ENCODE measurements around the gene BHLHE23. TPM values are rescaled to one million over a fixed set of nuclear protein-coding genes. Genes with fewer than 3 reads are reported as not detected.

BHLHE23 gene
- total RNA-seq, 1 donor from 2014 or later, result not detected

GRCh38 chr20:63017076-63017825 is 10.5 kb upstream of the BHLHE23 start:
- no peak for TF ChIP-seq POLR2A (IDR thresholded peaks at IDR 0.05)
- TF ChIP-seq POLR2AphosphoS5 (IDR thresholded peaks at IDR 0.05; ENCODE audit: insufficient read depth in 1 of 2, low read depth in 1 of 2), result no peak
- no peak for TF ChIP-seq CTCF (IDR thresholded peaks at IDR 0.05)
- H3K27me3 ChIP-seq, result no peaks in the 10 kb centered on the region
- intact Hi-C loops (cut with DNase I), result no loop called here
- no peaks in the 10 kb centered on the region for H3K4me1 ChIP-seq
- H3K4me3 ChIP-seq, result no peak overlapping the region
- H3K27ac ChIP-seq, result no peak overlapping the region
- DNase-seq (ENCODE audit: extremely low spot score in 2 of 2), result no peak
- no peaks in the 10 kb centered on the region for H3K36me3 ChIP-seq
- no peaks in the 10 kb centered on the region for H3K9me3 ChIP-seq

- TF ChIP-seq POLR2AphosphoS5 (IDR thresholded peaks at IDR 0.05; ENCODE audit: insufficient read depth in 1 of 2, low read depth in 1 of 2), result no peak
- TF ChIP-seq CTCF (IDR thresholded peaks at IDR 0.05), result no peak
- no peak for TF ChIP-seq POLR2A (IDR thresholded peaks at IDR 0.05)
- no peak overlapping the region for H3K4me3 ChIP-seq
- intact Hi-C loops (cut with DNase I), result no loop called here
- H3K27ac ChIP-seq, result no peak overlapping the region
- H3K27me3 ChIP-seq, result no peaks in the 10 kb centered on the region
- no peaks in the 10 kb centered on the region for H3K9me3 ChIP-seq
- H3K36me3 ChIP-seq, result no peaks in the 10 kb centered on the region
- H3K4me1 ChIP-seq, result no peaks in the 10 kb centered on the region
- DNase-seq (ENCODE audit: extremely low spot score in 2 of 2), result no peak
Measured at GRCh38 chr20:63016514-63017075, 9.8 kb upstream of the BHLHE23 start.

- H3K27me3 ChIP-seq, result no peaks in the 10 kb centered on the region
- H3K36me3 ChIP-seq, result no peaks in the 10 kb centered on the region
- no peak for DNase-seq (ENCODE audit: extremely low spot score in 2 of 2)
- TF ChIP-seq POLR2AphosphoS5 (IDR thresholded peaks at IDR 0.05; ENCODE audit: insufficient read depth in 1 of 2, low read depth in 1 of 2) (no peak), POLR2A (IDR thresholded peaks at IDR 0.05) (no peak), CTCF (IDR thresholded peaks at IDR 0.05) (no peak)
- no peaks in the 10 kb centered on the region for H3K4me1 ChIP-seq
- H3K9me3 ChIP-seq, result no peaks in the 10 kb centered on the region
- no peak overlapping the region for H3K4me3 ChIP-seq
- H3K27ac ChIP-seq, result no peak overlapping the region
- intact Hi-C loops (cut with DNase I), result no loop called here
Measured at GRCh38 chr20:63015662-63016361, 9.0 kb upstream of the BHLHE23 start.

- DNase-seq (ENCODE audit: extremely low spot score in 2 of 2), result no peak
- Histone ChIP-seq H3K27ac (no peak overlapping the region), H3K9me3 (no peaks in the 10 kb centered on the region), H3K4me1 (no peaks in the 10 kb centered on the region), H3K4me3 (no peak overlapping the region), H3K36me3 (no peaks in the 10 kb centered on the region), H3K27me3 (no peaks in the 10 kb centered on the region)
- intact Hi-C loops (cut with DNase I), result no loop called here
- TF ChIP-seq POLR2AphosphoS5 (IDR thresholded peaks at IDR 0.05; ENCODE audit: insufficient read depth in 1 of 2, low read depth in 1 of 2) (no peak), CTCF (IDR thresholded peaks at IDR 0.05) (no peak), POLR2A (IDR thresholded peaks at IDR 0.05) (no peak)
Measured at GRCh38 chr20:63015147-63015661, 8.4 kb upstream of the BHLHE23 start.

All from vagina (tissue), 2 donors.